Erythroblast (primary cell): ENCODE data around the gene ARHGEF28.

Experiments used
- GATA1 ChIP-seq: IDR thresholded peaks from 2 replicates; pipeline ENCODE4 v1.6.1; 2011; ENCODE audit warnings: low read depth, mild to moderate bottlenecking, control low read depth, low read length, moderate library complexity
- POLR2A ChIP-seq: IDR thresholded peaks from 2 replicates; pipeline ENCODE4 v1.6.1; 2011; ENCODE audit warnings: mild to moderate bottlenecking, low read length

DNA sequence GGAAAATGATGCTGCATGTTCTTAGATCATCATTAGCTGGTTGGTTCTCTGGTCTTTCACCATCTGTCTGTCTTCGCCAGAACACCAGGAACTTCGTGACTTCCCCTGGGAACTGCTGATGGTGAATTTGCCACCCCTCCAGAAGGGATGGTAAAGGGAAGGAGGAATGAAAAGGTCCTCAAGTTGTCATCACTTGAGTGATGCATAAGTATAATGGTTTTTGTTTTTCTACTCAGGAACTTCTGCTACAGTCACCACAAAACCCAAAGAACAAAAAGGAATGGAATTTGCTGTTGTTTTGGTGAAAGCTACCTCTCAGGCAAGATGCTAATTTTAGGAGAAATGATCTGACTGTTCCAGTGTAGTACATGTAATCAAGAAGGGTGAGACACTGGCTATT, 328.4 kb downstream of the ARHGEF28 start:
- no peak for TF ChIP-seq POLR2A
- no peak for TF ChIP-seq GATA1
